GM21619 (cell line): ENCODE results near the gene MAGEA8.
A peak's percentile ranks its signal among the peaks of the same experiment; 100 is the strongest.
"Not testable (repeated sequence)": the region's sequence is repeated elsewhere in the genome, so short reads cannot be mapped to it uniquely, and the experiment has no call there.

Source experiments
- ATAC-seq: cut with Tn5 transposase; IDR thresholded peaks from one replicate; pipeline ENCODE4 v1.9.1; 2021; ENCODE audit not compliant: unreplicated experiment

MAGEA8 gene

DNA sequence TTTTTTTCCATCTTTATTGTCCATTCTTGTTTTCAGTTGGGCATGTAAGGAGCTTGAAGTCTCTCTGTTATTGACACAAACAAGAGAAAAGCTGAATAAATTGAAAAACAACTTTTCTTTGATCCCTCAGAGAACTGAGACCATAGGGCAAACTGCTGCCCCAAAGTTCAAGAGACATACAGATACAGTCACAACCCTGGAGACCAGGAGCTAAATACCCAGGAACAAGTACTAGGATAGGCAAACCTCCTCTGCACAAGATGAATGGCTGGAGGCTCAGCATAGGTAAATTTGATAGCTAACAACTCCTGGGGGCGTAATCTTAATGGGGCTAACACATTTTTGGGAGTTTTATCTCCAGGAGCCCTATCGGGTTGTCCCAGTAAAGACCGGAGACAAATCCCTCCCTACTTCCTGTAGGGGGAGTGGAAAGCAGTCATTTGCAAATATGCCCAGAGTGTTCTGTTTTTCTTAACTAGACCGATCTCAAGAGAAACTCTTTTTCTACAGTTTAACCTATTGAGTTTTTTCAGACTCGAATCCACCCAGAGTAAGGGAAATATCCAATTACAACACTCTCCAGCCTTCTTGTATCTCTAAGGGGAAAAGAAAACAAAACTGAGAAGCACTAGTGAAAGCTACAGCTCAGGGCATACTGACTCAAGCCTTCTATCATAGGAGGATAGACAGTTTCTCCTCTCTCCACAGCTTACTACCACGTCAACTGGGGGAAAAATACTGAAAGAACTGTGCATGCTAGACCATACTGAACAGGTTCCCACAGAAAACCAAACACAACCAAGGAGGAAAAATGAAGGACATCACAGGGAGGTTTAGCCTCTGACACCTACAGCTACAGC, 23.1 kb downstream of the MAGEA8 start:
- peak; percentile 87 for ATAC-seq

DNA sequence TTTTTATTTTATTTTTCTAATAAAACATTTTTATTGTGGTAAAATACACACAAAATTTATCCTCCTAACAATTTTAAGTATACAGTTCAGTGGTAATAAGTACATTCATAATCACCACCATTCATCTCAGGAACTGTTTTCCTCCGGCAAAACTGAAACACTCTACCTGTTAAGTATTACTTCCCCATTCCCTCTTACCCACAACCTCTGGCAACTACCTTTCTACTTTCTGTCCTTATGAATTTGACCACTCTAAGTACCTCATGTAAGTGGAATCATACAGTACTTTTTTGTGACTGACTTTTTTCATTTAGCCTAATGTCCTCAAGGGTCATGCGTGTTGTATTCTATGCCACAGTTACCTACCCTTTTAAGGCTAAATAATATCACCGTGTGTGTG, 27.3 kb downstream of the MAGEA8 start:
- peak; percentile 67 for ATAC-seq

DNA sequence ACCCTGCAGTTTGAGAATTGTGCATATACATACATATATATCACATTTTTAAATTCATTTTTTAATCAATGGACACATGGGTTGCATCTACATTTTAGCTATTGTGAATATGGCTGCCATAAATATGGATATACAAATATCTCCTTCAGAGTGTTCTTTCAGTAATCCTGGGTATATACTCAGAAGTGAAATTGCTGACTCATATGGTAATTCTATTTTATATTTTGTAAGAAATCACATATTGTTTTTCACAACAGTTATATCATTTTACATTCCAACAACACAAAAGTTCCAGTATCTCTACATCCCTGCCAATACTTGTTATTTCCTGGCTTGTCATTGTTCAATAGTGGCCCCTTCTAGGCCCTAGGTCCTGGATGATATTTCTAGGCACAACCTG, 27.7 kb downstream of the MAGEA8 start:
- ATAC-seq = no peak

DNA sequence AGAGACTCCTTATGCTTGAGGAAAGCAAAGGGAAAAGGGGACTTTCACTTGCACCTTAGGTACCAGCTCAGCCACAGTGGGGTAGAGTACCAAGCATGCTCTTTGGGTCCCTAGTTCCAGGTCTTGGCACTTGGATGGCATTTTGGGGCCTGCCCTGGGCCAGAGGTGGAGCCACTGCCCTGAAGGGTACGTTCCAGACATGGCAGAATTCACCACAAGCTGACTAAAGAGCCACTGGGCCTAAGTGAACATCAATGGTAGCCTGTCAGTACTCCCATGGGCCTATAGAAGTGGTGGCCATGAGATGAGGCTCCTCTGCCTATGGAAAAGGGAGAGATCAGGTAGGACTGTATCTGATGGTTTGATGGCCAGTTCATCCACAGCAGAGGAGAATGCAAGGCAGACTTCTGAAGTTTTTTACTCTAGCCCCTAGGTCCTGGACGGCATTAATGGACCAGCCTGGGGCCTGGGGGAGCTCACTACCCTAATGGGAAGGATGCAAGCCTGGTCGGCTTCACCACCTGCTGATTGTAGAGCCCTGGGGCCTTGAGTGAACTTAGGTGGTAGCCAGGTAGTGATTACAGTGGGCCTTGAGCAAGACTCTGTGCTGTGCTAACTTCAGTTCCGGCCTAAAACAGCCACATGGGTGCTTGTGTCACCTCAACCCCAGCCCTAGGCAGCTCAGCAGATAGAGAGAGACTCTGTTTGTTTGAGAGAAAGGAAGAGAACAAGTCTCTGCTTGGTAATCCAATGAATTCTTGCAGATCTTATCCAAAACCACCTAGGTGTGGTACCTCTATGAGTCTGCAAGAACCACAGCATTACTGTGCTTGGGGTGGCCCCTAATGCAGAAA, 28.6 kb downstream of the MAGEA8 start:
- no peak for ATAC-seq

DNA sequence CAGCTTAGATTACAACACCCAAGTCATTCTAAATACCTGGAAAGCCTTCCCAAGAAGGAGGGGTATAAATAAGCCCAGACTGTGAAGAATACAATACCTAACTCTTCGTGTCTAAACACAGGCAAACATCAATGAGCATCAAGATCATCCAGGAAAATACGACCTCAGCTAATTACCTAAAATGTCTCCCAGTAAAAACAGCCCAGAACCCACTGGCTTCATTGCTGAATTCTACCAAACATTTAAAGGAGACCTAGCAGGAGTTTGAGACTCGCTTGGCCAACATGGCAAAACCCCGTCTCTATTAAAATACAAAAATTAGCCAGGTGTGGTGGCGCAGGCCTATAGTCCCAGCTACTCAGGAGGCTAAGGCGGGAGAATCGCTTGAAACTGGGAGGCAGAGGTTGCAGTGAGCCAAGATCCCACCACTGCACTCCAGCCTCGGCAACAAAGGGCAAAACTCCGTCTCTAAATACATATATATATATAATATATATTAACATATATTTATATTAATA, 29.3 kb downstream of the MAGEA8 start:
- no peak for ATAC-seq

DNA sequence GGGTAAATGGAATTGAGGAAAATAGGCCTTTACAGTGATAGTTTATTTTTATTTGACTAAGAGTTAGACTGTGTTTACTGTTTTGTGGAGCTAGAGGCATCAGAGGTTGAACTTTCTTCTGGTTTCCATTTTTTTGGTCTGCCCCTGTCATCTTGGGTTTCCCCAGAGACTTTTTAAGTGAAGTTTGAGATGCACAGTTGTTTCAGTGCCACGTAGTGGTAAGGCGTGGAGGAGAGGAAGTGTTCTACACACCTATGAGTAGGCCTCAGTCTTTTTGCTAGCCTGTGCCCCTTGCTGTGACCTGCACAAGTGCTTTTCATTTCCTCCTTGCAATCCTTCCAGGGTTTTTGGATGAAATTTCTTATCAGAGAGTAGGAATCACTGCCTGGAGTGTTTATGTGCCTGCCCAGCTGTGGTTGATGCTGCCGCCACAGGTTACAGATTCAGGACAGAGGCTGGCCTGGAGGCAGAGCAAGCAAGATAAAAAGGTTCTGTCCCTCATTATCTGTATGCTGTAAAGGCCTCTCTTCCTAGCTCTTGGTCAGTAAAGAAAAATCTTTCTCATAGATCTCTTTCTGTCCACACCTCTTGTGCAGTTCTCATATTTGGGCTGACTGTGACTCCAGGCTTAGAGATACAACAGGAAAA, 35.9 kb downstream of the MAGEA8 start:
- peak; percentile 92 for ATAC-seq

DNA sequence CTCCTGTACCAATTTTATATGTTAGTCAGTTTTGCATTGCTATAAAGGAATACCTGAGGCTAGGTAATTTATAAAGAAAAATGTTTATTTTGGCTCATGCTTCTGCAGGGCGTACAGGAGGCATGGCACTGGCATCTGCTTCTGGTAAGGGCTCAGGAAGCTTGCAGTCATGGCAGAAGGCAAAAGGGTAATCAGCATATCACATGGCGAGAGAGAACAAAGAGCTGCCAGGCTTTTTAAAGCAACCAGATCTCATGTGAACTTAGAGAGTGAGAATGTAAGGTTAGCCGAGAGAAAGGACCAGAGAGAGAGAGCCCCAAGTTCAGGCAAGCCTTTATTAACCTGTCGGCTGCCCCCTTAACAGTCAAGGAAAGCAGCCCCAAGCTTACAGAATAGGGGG, 42.9 kb downstream of the MAGEA8 start:
- ATAC-seq = not testable (repeated sequence)

DNA sequence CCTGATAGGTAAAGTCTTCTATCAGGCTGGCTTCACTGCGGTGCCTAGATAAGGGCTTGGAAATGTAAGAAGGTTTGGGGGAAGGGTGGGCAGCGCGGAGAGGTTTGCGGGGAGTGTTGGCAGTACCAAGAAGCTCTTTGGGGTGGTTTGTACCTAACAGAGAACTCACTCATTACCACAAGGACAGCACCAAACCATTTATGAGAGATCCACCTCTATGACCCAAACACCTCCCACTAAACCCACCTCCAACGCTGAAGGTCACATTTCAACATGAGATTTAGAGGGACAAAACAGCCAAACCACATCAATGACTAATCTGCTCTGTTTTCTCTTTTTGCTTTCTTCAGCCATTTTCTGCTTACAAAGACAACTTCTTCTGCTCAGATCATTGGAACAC, 43.5 kb downstream of the MAGEA8 start:
- not testable (repeated sequence) for ATAC-seq

DNA sequence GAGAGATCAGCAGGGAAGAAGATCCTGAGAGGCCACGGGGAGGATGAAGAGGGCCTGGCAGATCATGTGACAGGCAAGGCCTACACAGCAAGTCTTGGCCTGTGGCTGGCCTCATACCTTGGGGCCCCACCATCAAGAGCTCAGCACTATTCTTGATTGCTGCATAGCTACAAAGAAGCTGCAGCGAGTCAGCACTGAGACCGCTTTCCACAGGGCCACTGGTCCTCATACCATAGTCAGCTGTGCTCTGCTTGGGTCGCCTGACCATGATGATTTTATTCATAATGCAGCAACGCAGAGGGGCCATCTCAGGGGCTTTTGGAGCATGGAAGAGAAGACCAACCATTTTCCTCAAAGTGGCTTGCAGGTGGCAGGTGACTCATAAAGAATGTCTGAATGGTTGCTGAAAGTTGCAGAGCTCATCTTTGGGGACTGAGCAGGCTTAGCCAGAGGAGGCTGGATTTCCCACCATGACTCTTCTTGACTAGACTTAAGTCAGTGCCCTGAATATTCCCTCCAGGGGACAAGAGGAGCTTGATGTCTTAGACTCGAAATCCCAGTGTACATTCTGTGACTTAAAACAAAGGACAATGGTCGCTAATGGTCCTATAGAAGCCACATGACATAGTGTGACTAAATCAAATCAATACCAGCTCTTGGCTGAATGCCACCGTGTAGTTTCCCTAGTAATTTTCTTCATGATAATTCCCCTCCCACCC, 46.4 kb downstream of the MAGEA8 start:
- not testable (repeated sequence) for ATAC-seq

DNA sequence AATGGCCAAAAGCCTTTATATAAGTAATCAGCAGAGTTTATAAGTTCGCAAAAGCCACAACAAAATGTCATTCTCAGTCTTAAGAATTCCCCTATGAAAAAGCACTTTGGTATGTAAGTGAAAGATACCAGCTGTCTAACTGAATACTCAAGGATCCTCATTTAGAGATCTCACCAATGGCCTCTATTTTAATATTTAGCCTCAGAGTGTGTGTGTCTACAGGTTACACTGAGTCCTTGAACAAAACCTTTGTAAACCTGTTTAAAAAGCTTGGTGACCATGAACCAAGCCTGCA, 46.9 kb downstream of the MAGEA8 start:
- ATAC-seq = not testable (repeated sequence)

DNA sequence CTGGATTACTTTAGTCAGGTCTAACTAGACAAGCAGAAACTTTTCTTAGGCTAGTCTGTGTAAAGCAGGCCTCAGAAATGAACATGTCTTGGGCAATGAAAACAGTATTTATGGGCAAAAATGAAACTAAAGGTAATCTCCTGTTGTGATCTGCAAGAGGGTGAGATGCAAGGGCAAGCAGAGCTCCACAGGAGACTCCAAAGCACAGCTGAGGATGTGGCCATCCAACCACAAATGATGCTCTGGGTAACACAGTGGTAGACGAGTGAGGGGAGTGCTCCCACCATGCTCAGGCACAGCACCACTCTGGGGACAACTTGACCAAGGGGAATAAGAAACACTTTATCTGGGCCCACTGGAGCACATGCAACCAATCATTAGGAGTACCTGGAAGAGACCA, 47.7 kb downstream of the MAGEA8 start:
- not testable (repeated sequence) for ATAC-seq

DNA sequence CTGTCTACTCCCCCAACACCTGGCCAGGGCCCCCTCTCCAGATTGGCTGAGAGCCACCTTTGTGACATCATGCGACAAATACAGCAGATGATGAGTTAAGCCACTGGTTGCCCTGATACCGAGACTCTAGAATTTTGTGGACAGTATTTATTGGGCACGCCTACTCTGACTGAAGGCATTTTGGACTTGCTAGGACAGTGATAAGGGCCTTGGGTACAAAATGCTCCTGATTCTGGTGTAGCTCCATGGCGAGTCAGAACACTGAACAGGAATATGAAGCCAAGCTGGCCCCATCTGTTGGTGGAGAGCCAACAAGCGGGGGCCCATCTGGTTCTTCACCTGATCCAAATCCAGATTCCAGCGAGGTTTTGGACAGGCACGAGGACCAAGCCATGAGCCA, 48.4 kb downstream of the MAGEA8 start, which contains the start of gene HSFX4:
Gene HSFX4, plus strand, starts transcription at position 174 of the 400 bp plus-strand sequence. Its CDS starts 72 bp downstream, at position 246.
- ATAC-seq = not testable (repeated sequence)

DNA sequence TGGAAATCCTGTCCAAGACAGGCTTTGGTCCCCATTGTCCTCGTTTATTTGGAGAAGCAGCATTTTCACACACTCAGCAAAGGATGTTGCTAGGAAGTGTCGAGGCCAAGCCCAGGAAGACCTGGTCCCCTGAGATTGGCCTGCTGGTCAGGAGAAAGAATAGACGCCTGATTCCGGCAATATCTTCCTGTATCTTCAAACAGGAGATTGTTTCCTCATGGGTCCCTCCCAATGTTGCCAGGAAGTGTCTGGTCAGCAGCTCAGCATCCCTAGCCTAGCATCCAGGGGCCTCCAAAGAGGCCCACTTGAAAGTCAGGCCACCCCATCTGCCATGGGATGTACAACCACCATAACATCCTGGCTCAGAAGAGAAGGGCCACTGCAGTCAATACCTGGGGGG, 50.4 kb downstream of the MAGEA8 start:
- not testable (repeated sequence) for ATAC-seq

DNA sequence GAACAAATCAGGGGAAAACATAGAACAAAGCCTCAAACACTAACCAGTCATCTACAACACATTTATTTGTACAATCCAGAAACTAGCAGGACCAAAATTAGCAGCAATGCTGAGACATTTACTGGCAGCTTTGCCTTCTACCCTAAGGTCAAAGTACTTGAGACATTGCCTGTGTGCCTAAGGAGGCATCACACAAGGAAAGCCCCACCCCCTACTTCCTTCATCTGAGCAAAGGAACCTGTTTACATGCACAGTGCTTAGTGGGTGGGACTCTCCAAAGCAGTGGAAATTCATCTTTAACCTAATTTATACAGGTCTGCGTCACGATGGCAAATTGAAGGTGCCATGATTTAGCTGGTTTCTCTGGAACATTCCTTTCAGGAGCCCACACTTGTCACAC, 51.2 kb downstream of the MAGEA8 start:
- not testable (repeated sequence) for ATAC-seq

DNA sequence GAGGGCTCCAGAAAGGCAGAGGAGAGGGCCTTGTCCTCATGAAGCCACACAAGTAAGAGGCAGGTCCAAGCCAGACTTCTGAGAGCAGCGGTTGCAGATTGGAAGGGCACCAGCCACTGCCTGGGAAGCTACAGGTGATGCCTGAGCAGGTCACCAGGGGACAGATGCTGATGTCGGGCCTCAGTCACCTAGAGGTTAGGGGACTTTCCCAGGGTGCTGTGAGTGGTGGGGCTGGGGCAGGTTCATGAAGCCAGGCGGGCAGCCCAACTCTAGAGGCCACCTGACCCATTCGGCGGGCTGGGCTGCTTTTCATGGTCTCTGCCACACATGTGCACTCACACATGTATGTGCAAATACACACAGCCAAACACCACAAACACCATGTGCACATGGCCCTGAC, 52.0 kb downstream of the MAGEA8 start:
- not testable (repeated sequence) for ATAC-seq

DNA sequence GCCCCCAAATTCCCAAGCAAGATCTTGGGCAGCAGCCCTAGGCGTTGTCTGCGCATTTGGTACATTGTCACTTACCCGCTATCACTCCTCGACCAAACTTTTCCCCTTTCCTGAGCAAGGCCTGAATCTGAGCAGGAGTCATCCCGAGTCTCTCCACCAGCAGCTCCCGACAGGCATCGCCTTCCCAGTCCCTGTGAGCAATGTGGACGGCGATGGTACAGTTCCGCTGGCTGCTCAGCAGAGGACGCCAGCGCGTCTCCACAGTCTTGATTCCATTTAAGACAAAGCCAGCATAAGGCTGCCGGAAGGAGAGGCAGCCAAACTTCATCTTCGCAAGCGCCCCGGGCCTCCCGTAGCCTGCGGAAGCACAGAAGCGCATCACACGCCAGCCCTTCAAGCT, 52.6 kb downstream of the MAGEA8 start:
- ATAC-seq = not testable (repeated sequence)
